Endothelial cell of umbilical vein (primary cell): Measurements from ENCODE around the gene NCKAP5. TPM values are rescaled to one million over a fixed set of nuclear protein-coding genes. Genes with fewer than 3 reads are reported as not detected.

Experiments
- BruUV-seq: library from RNA; stranded (reverse); fragments of 400-500 nt; replicated peaks from 2 replicates; lab custom pipeline; 2021; lab: Mats Ljungman, UMichigan
- CTCF ChIA-PET: fragments of 300-600, 350-600 bp; sonication (Branson Sonifier 250); formaldehyde crosslinking; loops from one replicate; lab custom pipeline; 2021; ENCODE audit warnings: antibody characterized with exemption, inconsistent platforms; lab: Charles Lee
- POLR2A ChIA-PET: fragments of 300-600, 350-600 bp; sonication (Branson Sonifier 250); formaldehyde crosslinking; loops from one replicate; lab custom pipeline; 2021; ENCODE audit warnings: antibody characterized with exemption, inconsistent platforms; lab: Charles Lee
- DNase-seq: peaks from one replicate; pipeline ENCODE4 v3.0.0-alpha.2; 2011; ENCODE audit warnings: low read depth, low spot score
- FAIRE-seq: peaks from 2 replicates; lab custom pipeline; 2011; peaks lifted over from hg19 to GRCh38; lab: Jason Lieb, UNC
- H2AFZ ChIP-seq: 2 replicates; pipeline ENCODE4 v1.6.0; 2012; ENCODE audit warnings: low read depth, low read length, control low read depth, inconsistent platforms
- H3K27ac ChIP-seq: 2 replicates; pipeline ENCODE4 v1.5.1; 2011; ENCODE audit warnings: low read depth, mild to moderate bottlenecking, control low read depth, low read length, moderate library complexity; ENCODE audit not compliant: insufficient read depth
- H3K27me3 ChIP-seq, 2 experiments: 2 replicates each; pipeline versions ENCODE4 v1.6.0 to v1.6.1; 2011; ENCODE audit warnings: low read length in 2 of 2, mixed read lengths in 1 of 2; ENCODE audit not compliant: control insufficient read depth in 2 of 2, insufficient read depth in 2 of 2
- H3K36me3 ChIP-seq, 2 experiments: 2 replicates in 1 of 2; 3 replicates in 1 of 2; pipeline ENCODE4 v1.5.1; 2011; ENCODE audit warnings: low read length in 2 of 2, mild to moderate bottlenecking in 1 of 2, moderate library complexity in 1 of 2; ENCODE audit not compliant: control insufficient read depth in 2 of 2, insufficient read depth in 2 of 2; ENCODE audit errors: extremely low read depth in 1 of 2
- H3K4me1 ChIP-seq: 3 replicates; pipeline ENCODE4 v1.5.1; 2011; ENCODE audit warnings: mild to moderate bottlenecking, low read length; ENCODE audit not compliant: control insufficient read depth, insufficient read depth; ENCODE audit errors: extremely low read depth
- H3K4me2 ChIP-seq: 2 replicates; pipeline ENCODE4 v1.6.1; 2011; ENCODE audit warnings: low read length, control low read depth, mixed read lengths; ENCODE audit not compliant: insufficient read depth
- H3K4me3 ChIP-seq, 3 experiments: fragments of 200-600 bp in 1 of 3; sonication (generic), shearing (Covaris generic) in 1 of 3; replicated peaks in 1 of 3; 2 replicates each; pipeline ENCODE4 v1.5.1; 2011 to 2016; ENCODE audit warnings: control low read depth in 3 of 3, low read length in 3 of 3, mild to moderate bottlenecking in 2 of 3, inconsistent platforms in 1 of 3, low read depth in 1 of 3, moderate library complexity in 1 of 3; ENCODE audit not compliant: insufficient read depth in 1 of 3
- H3K79me2 ChIP-seq: 2 replicates; pipeline ENCODE4 v1.6.0; 2012; ENCODE audit warnings: low read length, inconsistent platforms; ENCODE audit not compliant: control insufficient read depth, insufficient read depth
- H3K9ac ChIP-seq: replicated peaks from 2 replicates; pipeline ENCODE3; 2011; ENCODE audit warnings: low read length, control low read depth; ENCODE audit not compliant: insufficient read depth; ENCODE audit errors: extremely low read depth
- H3K9me1 ChIP-seq: replicated peaks from 3 replicates; pipeline ENCODE4 v1.6.0; 2011; ENCODE audit warnings: mild to moderate bottlenecking, low read length; ENCODE audit not compliant: control insufficient read depth, insufficient read depth; ENCODE audit errors: extremely low read depth
- H3K9me3 ChIP-seq: replicated peaks from 2 replicates; pipeline ENCODE4 v1.5.1; 2012; ENCODE audit warnings: low read length, inconsistent platforms; ENCODE audit not compliant: control insufficient read depth, insufficient read depth
- H4K20me1 ChIP-seq: replicated peaks from 2 replicates; pipeline ENCODE3; 2011; ENCODE audit warnings: mild to moderate bottlenecking, low read length; ENCODE audit not compliant: control insufficient read depth, insufficient read depth; ENCODE audit errors: extremely low read depth
- EZH2 ChIP-seq: IDR thresholded peaks from 2 replicates; pipeline ENCODE4 v1.6.1; 2012; ENCODE audit warnings: borderline replicate concordance, low read depth, mild to moderate bottlenecking, moderate library complexity, low read length, inconsistent platforms; ENCODE audit not compliant: severe bottlenecking
- FOS ChIP-seq: IDR thresholded peaks from 2 replicates; pipeline ENCODE4 v1.6.1; 2011; ENCODE audit warnings: mild to moderate bottlenecking, low read length, moderate library complexity, borderline replicate concordance; ENCODE audit not compliant: insufficient read depth
- GATA2 ChIP-seq: IDR thresholded peaks from 2 replicates; pipeline ENCODE4 v1.7.0; 2011; ENCODE audit warnings: low read depth, mild to moderate bottlenecking, moderate library complexity, mixed read lengths, low read length; ENCODE audit not compliant: insufficient read length, insufficient read depth
- MYC ChIP-seq: IDR thresholded peaks from one replicate; pipeline ENCODE4 v1.6.1; 2011; ENCODE audit warnings: mild to moderate bottlenecking, low read depth, low read length
- POLR2A ChIP-seq: IDR thresholded peaks from 2 replicates; pipeline ENCODE4 v1.6.1; 2012; ENCODE audit warnings: low read depth, mild to moderate bottlenecking, control low read depth, low read length
- POLR2AphosphoS5 ChIP-seq: IDR thresholded peaks from 2 replicates; pipeline ENCODE4 v1.6.1; 2012; ENCODE audit warnings: low read depth, mild to moderate bottlenecking, control low read depth, low read length, moderate library complexity; ENCODE audit not compliant: insufficient read depth
- dilution Hi-C: fragments of 300-500 bp; cut with MboI; formaldehyde crosslinking; loops from one replicate; pipeline ENCODE4 v1.15.0; 2019; ENCODE audit warnings: low sequenced_read_pairs; ENCODE audit not compliant: extremely low pct_ligation_motif_present
- intact Hi-C: fragments of 100-400 bp; cut with micrococcal nuclease; formaldehyde crosslinking; loops from one replicate; pipeline ENCODE4 v1.10.0; 2022
- polyA plus RNA-seq, 4 experiments: library from polyadenylated mRNA; depleted of rRNA in 3 of 4; stranded (reverse) in 3 of 4; unstranded in 1 of 4; fragments of >200 nt; gene quantifications; 2 replicates each; pipeline versions ENCODE4 v1.2.1 to v1.2.3, GENCODE V29; 2011 to 2012; ENCODE audit warnings: missing spikeins in 1 of 4
- total RNA-seq: library from RNA; stranded (reverse); gene quantifications from 2 replicates; pipeline ENCODE4 v1.2.3, GENCODE V29; 2021
- TF ChIP-seq, protein P1 (sequence below): IDR thresholded peaks from 2 replicates; pipeline ENCODE4 v1.6.1; 2011; ENCODE audit not compliant: insufficient read depth, insufficient read length
- TF ChIP-seq, protein P2 (sequence below), 2 donors: IDR thresholded peaks; 1 replicate in 1 of 2; 2 replicates in 1 of 2; pipeline ENCODE4 v1.5.1; 2011; ENCODE audit warnings: low read length in 2 of 2, mild to moderate bottlenecking in 2 of 2, moderate library complexity in 2 of 2, control low read depth in 1 of 2, inconsistent platforms in 1 of 2, low read depth in 1 of 2; ENCODE audit not compliant: insufficient read depth in 1 of 2; ENCODE audit errors: extremely low read depth in 1 of 2

NCKAP5 gene
- total and polyA plus RNA-seq, 2 donors (not counting 3 experiments of a cell fraction or from before 2014, with no cell fraction given): 0.47 to 3.3 TPM

DNA sequence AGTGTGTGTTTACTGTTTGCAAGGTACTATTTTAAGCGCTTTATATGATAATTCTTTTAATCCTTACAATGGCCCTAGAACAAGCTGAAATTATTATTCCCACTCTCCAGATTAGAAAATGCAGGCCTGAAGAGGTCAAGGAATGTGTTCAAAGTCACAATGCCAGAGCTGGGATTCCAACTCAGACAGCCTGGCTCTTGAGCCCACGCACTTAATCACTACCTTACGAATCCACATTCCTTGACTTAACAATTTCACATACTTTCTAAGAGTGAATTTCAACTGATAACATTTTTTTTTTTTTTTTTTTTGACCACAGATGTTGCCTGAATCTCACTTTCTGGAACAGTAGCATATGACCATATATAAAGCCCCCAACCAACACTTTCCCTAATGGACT is 400.3 kb downstream of the NCKAP5 start:
- H3K27me3 ChIP-seq: peaks cover 2% of the 10 kb centered on the region in 2 experiments
- no peak for DNase-seq
- dilution Hi-C loops (no loop called here), intact Hi-C loops (no loop called here)
- no peak for TF ChIP-seq FOS
- no peak overlapping the region for H3K4me2 ChIP-seq
- no peaks in the 10 kb centered on the region for H3K9me1 ChIP-seq
- BruUV-seq: no TSS peak
- H3K36me3 ChIP-seq: no peaks in the 10 kb centered on the region
- H3K27ac ChIP-seq: no peak overlapping the region
- no peaks in the 10 kb centered on the region for H3K4me1 ChIP-seq
- H3K79me2 ChIP-seq: no peaks in the 10 kb centered on the region
- no peak for FAIRE-seq
- H2AFZ ChIP-seq: no peak overlapping the region
- no peaks in the 10 kb centered on the region for H4K20me1 ChIP-seq
- ChIA-PET CTCF (interaction anchor here (0.7 to 8.6 kb wide), 8 partner anchors 245 to 819 kb away, joined by 3 to 221 read pairs (median 5); partner anchors contain the start of gene LYPD1), POLR2A (no interaction called here)
- H3K4me3 ChIP-seq: no peak overlapping the region
- H3K9ac ChIP-seq: no peak overlapping the region
- no peaks in the 10 kb centered on the region for H3K9me3 ChIP-seq

DNA sequence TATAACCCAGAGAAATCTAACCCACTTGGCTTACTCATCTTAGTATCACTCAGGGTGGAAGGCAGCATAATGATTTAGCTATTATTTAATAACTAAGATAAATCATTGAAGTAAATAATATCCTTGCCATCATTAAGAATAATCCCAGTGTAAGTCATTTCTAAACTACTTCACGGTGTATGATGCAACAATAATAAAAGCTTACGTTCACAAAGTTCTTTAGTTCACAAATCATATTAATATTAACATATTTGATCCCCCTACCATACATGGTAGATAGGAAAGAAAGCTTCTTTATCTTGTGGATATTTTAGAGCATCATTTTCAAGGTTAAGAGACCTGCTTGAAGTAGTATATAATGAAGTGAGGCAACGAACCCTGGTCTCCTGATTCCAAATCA is 401.0 kb downstream of the NCKAP5 start:
- Histone ChIP-seq H3K4me2 (no peak overlapping the region), H3K27ac (no peak overlapping the region), H3K9ac (no peak overlapping the region), H3K4me3 (no peak overlapping the region), H3K36me3 (no peaks in the 10 kb centered on the region), H3K9me3 (no peaks in the 10 kb centered on the region), H3K4me1 (no peaks in the 10 kb centered on the region), H2AFZ (no peak overlapping the region), H3K9me1 (no peaks in the 10 kb centered on the region), H3K79me2 (no peaks in the 10 kb centered on the region), H3K27me3 (peaks cover 2% of the 10 kb centered on the region in 2 experiments), H4K20me1 (no peaks in the 10 kb centered on the region)
- intact Hi-C loops (no loop called here), dilution Hi-C loops (no loop called here)
- TF ChIP-seq, protein P1, sequence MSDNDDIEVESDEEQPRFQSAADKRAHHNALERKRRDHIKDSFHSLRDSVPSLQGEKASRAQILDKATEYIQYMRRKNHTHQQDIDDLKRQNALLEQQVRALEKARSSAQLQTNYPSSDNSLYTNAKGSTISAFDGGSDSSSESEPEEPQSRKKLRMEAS: no peak
- TF ChIP-seq GATA2 (no peak), POLR2A (no peak), MYC (no peak), POLR2AphosphoS5 (no peak), EZH2 (no peak)
- TF ChIP-seq, protein P2, sequence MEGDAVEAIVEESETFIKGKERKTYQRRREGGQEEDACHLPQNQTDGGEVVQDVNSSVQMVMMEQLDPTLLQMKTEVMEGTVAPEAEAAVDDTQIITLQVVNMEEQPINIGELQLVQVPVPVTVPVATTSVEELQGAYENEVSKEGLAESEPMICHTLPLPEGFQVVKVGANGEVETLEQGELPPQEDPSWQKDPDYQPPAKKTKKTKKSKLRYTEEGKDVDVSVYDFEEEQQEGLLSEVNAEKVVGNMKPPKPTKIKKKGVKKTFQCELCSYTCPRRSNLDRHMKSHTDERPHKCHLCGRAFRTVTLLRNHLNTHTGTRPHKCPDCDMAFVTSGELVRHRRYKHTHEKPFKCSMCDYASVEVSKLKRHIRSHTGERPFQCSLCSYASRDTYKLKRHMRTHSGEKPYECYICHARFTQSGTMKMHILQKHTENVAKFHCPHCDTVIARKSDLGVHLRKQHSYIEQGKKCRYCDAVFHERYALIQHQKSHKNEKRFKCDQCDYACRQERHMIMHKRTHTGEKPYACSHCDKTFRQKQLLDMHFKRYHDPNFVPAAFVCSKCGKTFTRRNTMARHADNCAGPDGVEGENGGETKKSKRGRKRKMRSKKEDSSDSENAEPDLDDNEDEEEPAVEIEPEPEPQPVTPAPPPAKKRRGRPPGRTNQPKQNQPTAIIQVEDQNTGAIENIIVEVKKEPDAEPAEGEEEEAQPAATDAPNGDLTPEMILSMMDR (IDR thresholded peaks at IDR 0.05; ENCODE audit: extremely low read depth in 1 of 2, insufficient read depth in 1 of 2, low read depth in 1 of 2, low read length in 2 of 2): no peak
- CTCF ChIA-PET: interaction anchor here (1.6 to 8.6 kb wide), 5 partner anchors 394 to 677 kb away, joined by 5 to 221 read pairs (median 8); partner anchors contain the start of gene LYPD1
- no peak for DNase-seq
- POLR2A ChIA-PET: no interaction called here
- FAIRE-seq: no peak
- no TSS peak for BruUV-seq
